Dedifferentiated amniotic fluid mesenchymal stem cell (primary cell): ENCODE results near the gene EIF1AX.
"Not testable (repeated sequence)": the region's sequence is repeated elsewhere in the genome, so short reads cannot be mapped to it uniquely, and the experiment has no call there.

Experiments
- DNase-seq: peaks from one replicate; pipeline ENCODE4 v3.0.0-alpha.2; 2016; ENCODE audit errors: extremely low spot score

The EIF1AX gene

GRCh38 chrX:20141281-20142220, at the start of gene EIF1AX:
Gene EIF1AX (minus strand): TSS chrX:20141838. CDS start chrX:20141640, 198 bp downstream.
- peak; percentile 99 for DNase-seq

GRCh38 chrX:20189171-20189570, 47.5 kb upstream of the EIF1AX start:
- no peak for DNase-seq

- no peak for DNase-seq
Measured at GRCh38 chrX:20181598-20182329, 40.1 kb upstream of the EIF1AX start.

- no peak for DNase-seq
Measured at GRCh38 chrX:20177093-20177492, 35.5 kb upstream of the EIF1AX start.

GRCh38 chrX:20173856-20174255, 32.2 kb upstream of the EIF1AX start:
- DNase-seq = no peak

GRCh38 chrX:20173313-20173712, 31.7 kb upstream of the EIF1AX start:
- no peak for DNase-seq

- DNase-seq = no peak
Measured at GRCh38 chrX:20171887-20172286, 30.2 kb upstream of the EIF1AX start.

GRCh38 chrX:20162516-20162915, 20.9 kb upstream of the EIF1AX start:
- not testable (repeated sequence) for DNase-seq

- DNase-seq = no peak
Measured at GRCh38 chrX:20159797-20160385, 18.3 kb upstream of the EIF1AX start.

- DNase-seq = no peak
Measured at GRCh38 chrX:20151689-20152088, 10.1 kb upstream of the EIF1AX start.

GRCh38 chrX:20149326-20149725, 7.7 kb upstream of the EIF1AX start:
- DNase-seq = no peak

- DNase-seq = no peak
Measured at GRCh38 chrX:20147561-20147960, 5.9 kb upstream of the EIF1AX start.

- DNase-seq = no peak
Measured at GRCh38 chrX:20144491-20144890, 2.9 kb upstream of the EIF1AX start.

- no peak for DNase-seq
Measured at GRCh38 chrX:20143561-20143960, 1.9 kb upstream of the EIF1AX start.

- no peak for DNase-seq
Measured at GRCh38 chrX:20143111-20143510, 1.5 kb upstream of the EIF1AX start.

- no peak for DNase-seq
Measured at GRCh38 chrX:20140420-20140819, 1.2 kb downstream of the EIF1AX start.

GRCh38 chrX:20139966-20140365, 1.7 kb downstream of the EIF1AX start:
- peak; percentile 26 for DNase-seq

GRCh38 chrX:20135944-20136343, 5.7 kb downstream of the EIF1AX start:
- no peak for DNase-seq

GRCh38 chrX:20132666-20133065, 9.0 kb downstream of the EIF1AX start:
- DNase-seq = no peak

- DNase-seq = peak; percentile 64
Measured at GRCh38 chrX:20130357-20130756, 11.3 kb downstream of the EIF1AX start.

GRCh38 chrX:20129547-20129946, 12.1 kb downstream of the EIF1AX start:
- no peak for DNase-seq

- DNase-seq = no peak
Measured at GRCh38 chrX:20128670-20129069, 13.0 kb downstream of the EIF1AX start.
